Measurements from ENCODE around the gene GRM5. TPM values are rescaled to one million over a fixed set of nuclear protein-coding genes. Genes with fewer than 3 reads are reported as not detected.
"Not testable (repeated sequence)": the region's sequence is repeated elsewhere in the genome, so short reads cannot be mapped to it uniquely, and the experiment has no call there.

Gene GRM5
- total RNA-seq (2021; ENCODE audit: unreplicated experiment) = 0.03 TPM
- not detected for polyA plus RNA-seq (2012; ENCODE audit: insufficient read length)
- percentile 1 among the genes with signal in this experiment for Bru-seq, nascent RNA
- BruChase-seq, experiment 1, labeled RNA remaining after a 2-hour chase = percentile 3 among the genes with signal in this experiment
- BruChase-seq, experiment 2, labeled RNA remaining after a 6-hour chase = percentile 2 among the genes with signal in this experiment
- long read RNA-seq = 0 reads

DNA sequence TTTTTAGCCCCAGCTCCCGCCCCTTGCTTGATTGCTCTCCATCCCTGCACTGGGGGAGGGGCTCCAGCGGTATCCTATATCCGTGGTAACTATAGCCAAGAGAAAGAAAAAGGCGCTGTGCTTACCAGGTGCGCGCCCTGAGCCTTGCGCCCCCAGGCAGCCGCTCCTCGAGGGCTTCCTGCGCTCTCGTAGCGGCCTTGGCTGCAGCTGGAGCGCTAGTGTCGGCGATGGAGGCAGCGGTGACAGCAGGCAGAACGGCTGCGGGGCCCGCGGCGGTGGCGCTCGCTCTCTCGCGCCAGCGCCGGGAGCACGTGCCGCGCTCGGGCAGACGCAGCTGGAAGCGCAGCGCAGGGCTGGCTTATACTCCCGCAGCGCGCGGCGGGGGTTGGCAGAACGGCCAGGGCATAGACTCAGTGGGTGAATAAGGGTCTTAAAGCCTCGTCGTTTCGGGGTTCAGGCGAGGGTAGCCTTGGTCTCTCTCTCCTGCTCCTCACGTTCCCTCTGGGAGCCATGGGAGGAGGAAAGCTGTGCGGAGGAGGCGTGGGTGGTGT is at the start of gene GRM5:
TSS of gene GRM5 (minus strand) at position 332 of the 551 bp plus-strand sequence. CDS start 18,110 bp downstream, outside the sequence.
- H3K4me1 ChIP-seq (ENCODE audit: control insufficient read depth, insufficient read depth, low read length); ATAC-seq; H3K9me3 ChIP-seq (ENCODE audit: control insufficient read depth, insufficient read depth, low read depth, low read length); POLR2A ChIA-PET; CTCF ChIA-PET; DNase-seq (ENCODE audit: low read depth, low spot score); H3K36me3 ChIP-seq (ENCODE audit: control insufficient read depth, insufficient read depth, low read length); H3K27me3 ChIP-seq (ENCODE audit: control insufficient read depth, insufficient read depth, low read length); BruUV-seq (replicated peaks); intact Hi-C loops (cut with micrococcal nuclease; ENCODE audit: unreplicated experiment); H3K27ac ChIP-seq (ENCODE audit: low read length); H3K4me3 ChIP-seq (ENCODE audit: low read depth in 2 of 2, low read length in 2 of 2); in situ Hi-C loops (cut with HindIII; ENCODE audit: low pct_unique_long_range_greater_than_20kb, low sequenced_read_pairs): not testable (repeated sequence)

DNA sequence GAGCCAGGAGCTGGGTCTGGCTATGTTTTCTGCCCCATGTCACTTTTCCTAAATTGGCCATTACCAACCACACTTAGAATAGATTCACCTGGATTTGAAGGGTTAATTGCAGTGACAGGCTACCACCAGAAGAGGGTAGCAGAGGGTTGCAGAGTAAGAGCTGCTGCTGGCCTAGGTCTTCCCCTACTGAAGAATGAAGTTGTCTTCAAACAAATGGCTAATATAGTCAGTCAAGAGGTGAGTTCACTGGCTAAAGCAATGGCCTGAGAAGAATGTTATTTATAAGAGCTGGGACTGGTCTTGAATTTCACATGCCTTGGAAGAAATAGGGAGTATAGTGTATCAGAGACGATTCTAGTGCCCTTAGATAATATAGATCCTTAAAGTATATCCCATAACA is 32.2 kb upstream of the GRM5 start:
- H3K27ac ChIP-seq (ENCODE audit: low read length); H3K27me3 ChIP-seq (ENCODE audit: control insufficient read depth, insufficient read depth, low read length); POLR2A ChIA-PET; CTCF ChIA-PET; H3K9me3 ChIP-seq (ENCODE audit: control insufficient read depth, insufficient read depth, low read depth, low read length); H3K36me3 ChIP-seq (ENCODE audit: control insufficient read depth, insufficient read depth, low read length); H3K4me3 ChIP-seq (ENCODE audit: low read depth in 2 of 2, low read length in 2 of 2); BruUV-seq (replicated peaks); in situ Hi-C loops (cut with HindIII; ENCODE audit: low pct_unique_long_range_greater_than_20kb, low sequenced_read_pairs); H3K4me1 ChIP-seq (ENCODE audit: control insufficient read depth, insufficient read depth, low read length): not testable (repeated sequence)
- intact Hi-C loops (cut with micrococcal nuclease; ENCODE audit: unreplicated experiment) = loop anchor here (10.0 kb wide), 2 partner anchors 307 to 517 kb away; no protein-coding TSS in a partner anchor
- ATAC-seq (peak; percentile 62; the same call in 1 of the 2 replicates), DNase-seq (ENCODE audit: low read depth, low spot score) (peak; percentile 17)
- TF ChIP-seq, protein P1, sequence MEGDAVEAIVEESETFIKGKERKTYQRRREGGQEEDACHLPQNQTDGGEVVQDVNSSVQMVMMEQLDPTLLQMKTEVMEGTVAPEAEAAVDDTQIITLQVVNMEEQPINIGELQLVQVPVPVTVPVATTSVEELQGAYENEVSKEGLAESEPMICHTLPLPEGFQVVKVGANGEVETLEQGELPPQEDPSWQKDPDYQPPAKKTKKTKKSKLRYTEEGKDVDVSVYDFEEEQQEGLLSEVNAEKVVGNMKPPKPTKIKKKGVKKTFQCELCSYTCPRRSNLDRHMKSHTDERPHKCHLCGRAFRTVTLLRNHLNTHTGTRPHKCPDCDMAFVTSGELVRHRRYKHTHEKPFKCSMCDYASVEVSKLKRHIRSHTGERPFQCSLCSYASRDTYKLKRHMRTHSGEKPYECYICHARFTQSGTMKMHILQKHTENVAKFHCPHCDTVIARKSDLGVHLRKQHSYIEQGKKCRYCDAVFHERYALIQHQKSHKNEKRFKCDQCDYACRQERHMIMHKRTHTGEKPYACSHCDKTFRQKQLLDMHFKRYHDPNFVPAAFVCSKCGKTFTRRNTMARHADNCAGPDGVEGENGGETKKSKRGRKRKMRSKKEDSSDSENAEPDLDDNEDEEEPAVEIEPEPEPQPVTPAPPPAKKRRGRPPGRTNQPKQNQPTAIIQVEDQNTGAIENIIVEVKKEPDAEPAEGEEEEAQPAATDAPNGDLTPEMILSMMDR (IDR thresholded peaks at IDR 0.05) = peak; percentile 77

DNA sequence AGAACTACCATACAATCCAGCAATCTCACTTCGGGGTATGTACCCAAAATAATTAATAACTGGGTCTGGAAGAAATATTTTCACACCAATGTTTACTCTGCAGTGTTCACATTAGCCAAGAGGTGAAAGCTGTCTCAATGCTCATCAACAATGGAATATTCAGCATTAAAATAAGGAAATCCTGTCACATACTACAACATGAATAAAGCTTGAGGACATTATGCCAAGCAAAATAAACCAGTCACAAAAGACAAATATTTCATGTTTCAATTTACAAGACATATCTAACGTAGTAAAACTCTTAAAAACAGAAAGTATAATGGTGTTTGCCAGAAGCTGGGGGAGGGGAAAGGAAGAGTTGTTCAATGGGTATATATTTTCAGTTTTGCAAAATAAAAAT is 28.0 kb upstream of the GRM5 start:
- H3K4me1 ChIP-seq (ENCODE audit: control insufficient read depth, insufficient read depth, low read length); H3K27ac ChIP-seq (ENCODE audit: low read length); H3K36me3 ChIP-seq (ENCODE audit: control insufficient read depth, insufficient read depth, low read length); H3K9me3 ChIP-seq (ENCODE audit: control insufficient read depth, insufficient read depth, low read depth, low read length); DNase-seq (ENCODE audit: low read depth, low spot score); in situ Hi-C loops (cut with HindIII; ENCODE audit: low pct_unique_long_range_greater_than_20kb, low sequenced_read_pairs); H3K4me3 ChIP-seq (ENCODE audit: low read depth in 2 of 2, low read length in 2 of 2); H3K27me3 ChIP-seq (ENCODE audit: control insufficient read depth, insufficient read depth, low read length); CTCF ChIA-PET; ATAC-seq; POLR2A ChIA-PET; BruUV-seq (replicated peaks): not testable (repeated sequence)
- intact Hi-C loops (cut with micrococcal nuclease; ENCODE audit: unreplicated experiment) = loop anchor here (10.0 kb wide), 2 partner anchors 311 to 521 kb away; no protein-coding TSS in a partner anchor

DNA sequence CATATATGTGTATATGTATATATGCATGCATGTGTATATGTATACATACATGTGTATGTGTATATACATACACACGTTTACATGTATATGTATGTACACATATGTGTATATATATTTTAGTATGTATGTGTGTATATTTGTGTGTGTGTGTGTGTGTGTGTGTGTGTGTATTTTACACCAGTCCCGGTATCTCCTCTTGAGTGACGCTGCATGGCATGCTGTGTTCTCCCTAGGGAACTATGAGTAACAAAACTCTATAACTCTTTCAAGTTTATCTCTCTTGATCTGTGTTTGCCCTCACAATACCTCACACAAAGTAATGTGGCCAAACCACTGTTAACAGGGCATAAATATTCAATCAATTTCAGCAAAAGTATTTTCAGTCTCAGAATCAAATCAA is 19.2 kb upstream of the GRM5 start:
- H3K9me3 ChIP-seq (ENCODE audit: control insufficient read depth, insufficient read depth, low read depth, low read length); H3K4me1 ChIP-seq (ENCODE audit: control insufficient read depth, insufficient read depth, low read length); BruUV-seq (replicated peaks); H3K36me3 ChIP-seq (ENCODE audit: control insufficient read depth, insufficient read depth, low read length); in situ Hi-C loops (cut with HindIII; ENCODE audit: low pct_unique_long_range_greater_than_20kb, low sequenced_read_pairs); H3K4me3 ChIP-seq (ENCODE audit: low read depth in 2 of 2, low read length in 2 of 2); CTCF ChIA-PET; ATAC-seq; H3K27me3 ChIP-seq (ENCODE audit: control insufficient read depth, insufficient read depth, low read length); H3K27ac ChIP-seq (ENCODE audit: low read length); POLR2A ChIA-PET; DNase-seq (ENCODE audit: low read depth, low spot score); intact Hi-C loops (cut with micrococcal nuclease; ENCODE audit: unreplicated experiment): not testable (repeated sequence)

DNA sequence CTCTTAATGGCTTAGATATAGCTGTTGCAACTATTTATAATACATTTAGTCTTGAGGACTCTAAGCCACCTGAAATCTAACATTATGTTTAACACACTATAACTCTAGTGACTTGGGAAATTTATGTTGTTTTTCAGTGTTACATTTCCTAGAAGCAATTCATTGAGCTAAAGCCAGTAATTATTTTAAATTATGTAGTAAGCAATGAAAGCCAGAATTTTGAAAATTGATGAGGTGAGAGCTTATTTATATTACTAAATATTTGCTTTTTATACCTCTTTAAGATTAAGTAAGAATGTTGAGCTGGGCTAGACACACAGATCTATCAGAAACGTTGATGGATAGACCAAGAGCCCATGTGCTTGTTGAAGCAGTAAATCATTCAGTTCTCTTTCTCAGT is 5.1 kb upstream of the GRM5 start:
- intact Hi-C loops (cut with micrococcal nuclease; ENCODE audit: unreplicated experiment); BruUV-seq (replicated peaks); H3K9me3 ChIP-seq (ENCODE audit: control insufficient read depth, insufficient read depth, low read depth, low read length); H3K4me3 ChIP-seq (ENCODE audit: low read depth in 2 of 2, low read length in 2 of 2); CTCF ChIA-PET; H3K4me1 ChIP-seq (ENCODE audit: control insufficient read depth, insufficient read depth, low read length); in situ Hi-C loops (cut with HindIII; ENCODE audit: low pct_unique_long_range_greater_than_20kb, low sequenced_read_pairs); DNase-seq (ENCODE audit: low read depth, low spot score); H3K27me3 ChIP-seq (ENCODE audit: control insufficient read depth, insufficient read depth, low read length); ATAC-seq; POLR2A ChIA-PET; H3K36me3 ChIP-seq (ENCODE audit: control insufficient read depth, insufficient read depth, low read length); H3K27ac ChIP-seq (ENCODE audit: low read length): not testable (repeated sequence)

Data from Panc1 (cell line).